HG02884 (cell line): ENCODE results near the gene PRR9.
"Not testable (repeated sequence)": the region's sequence is repeated elsewhere in the genome, so short reads cannot be mapped to it uniquely, and the experiment has no call there.

Experiments used
- ATAC-seq: cut with Tn5 transposase; IDR thresholded peaks from one replicate; pipeline ENCODE4 v1.9.1; 2021; ENCODE audit warnings: mild to moderate bottlenecking, moderate library complexity; ENCODE audit not compliant: unreplicated experiment

The PRR9 gene

GRCh38 chr1:153217212-153217611 lies at the start of gene PRR9:
PRR9 (plus strand) TSS chr1:153217584; CDS start chr1:153218145, 561 bp downstream.
- no peak for ATAC-seq

GRCh38 chr1:153168686-153169085 lies 48.7 kb upstream of the PRR9 start:
- ATAC-seq = no peak

- no peak for ATAC-seq
Measured at GRCh38 chr1:153174624-153175023, 42.8 kb upstream of the PRR9 start.

DNA sequence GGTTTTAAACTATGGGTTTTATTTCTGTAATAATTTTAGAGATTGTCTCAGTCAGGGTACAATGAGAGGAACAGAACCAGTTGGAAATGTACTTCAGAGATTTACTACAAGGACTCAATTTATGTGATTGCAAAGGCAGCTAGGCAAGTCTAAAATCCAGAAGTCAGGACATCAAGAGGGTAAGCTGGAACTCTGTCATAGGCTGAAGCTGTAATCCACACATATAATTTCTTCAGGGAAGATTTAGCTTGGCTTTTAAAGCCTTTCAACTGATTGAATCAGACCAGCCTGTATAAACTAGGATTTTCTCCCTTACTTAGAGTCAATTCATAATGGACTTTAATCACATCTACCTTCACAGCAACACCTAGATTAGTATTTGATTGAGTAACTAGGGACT lies 38.5 kb upstream of the PRR9 start:
- no peak for ATAC-seq

DNA sequence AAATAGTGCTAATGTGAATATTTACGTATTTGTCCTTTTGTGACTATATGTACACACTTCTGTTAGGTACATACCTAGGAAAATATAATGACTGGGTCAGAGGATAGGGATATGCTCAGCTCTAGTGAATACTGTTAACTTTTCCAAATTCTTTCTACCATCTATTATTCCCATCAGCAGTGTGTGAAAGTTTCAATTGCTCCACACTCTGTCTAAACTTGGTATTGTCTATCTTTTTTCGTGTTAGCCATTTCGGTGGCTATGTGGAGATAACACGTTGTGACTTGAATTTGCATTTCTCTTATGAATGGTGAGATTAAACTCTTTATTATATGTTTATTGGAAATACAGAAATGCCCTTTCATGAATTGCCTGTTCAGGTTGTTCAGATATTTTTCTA lies 36.8 kb upstream of the PRR9 start:
- ATAC-seq = no peak

GRCh38 chr1:153188301-153188700 lies 29.1 kb upstream of the PRR9 start:
- not testable (repeated sequence) for ATAC-seq

- ATAC-seq = no peak
Measured at GRCh38 chr1:153190373-153190772, 27.0 kb upstream of the PRR9 start.

- ATAC-seq = no peak
Measured at GRCh38 chr1:153192697-153193096, 24.7 kb upstream of the PRR9 start.

GRCh38 chr1:153194331-153195050 lies 22.9 kb upstream of the PRR9 start:
- no peak for ATAC-seq

- ATAC-seq = no peak
Measured at GRCh38 chr1:153195216-153195615, 22.2 kb upstream of the PRR9 start.

GRCh38 chr1:153202006-153202405 lies 15.4 kb upstream of the PRR9 start:
- ATAC-seq = no peak

DNA sequence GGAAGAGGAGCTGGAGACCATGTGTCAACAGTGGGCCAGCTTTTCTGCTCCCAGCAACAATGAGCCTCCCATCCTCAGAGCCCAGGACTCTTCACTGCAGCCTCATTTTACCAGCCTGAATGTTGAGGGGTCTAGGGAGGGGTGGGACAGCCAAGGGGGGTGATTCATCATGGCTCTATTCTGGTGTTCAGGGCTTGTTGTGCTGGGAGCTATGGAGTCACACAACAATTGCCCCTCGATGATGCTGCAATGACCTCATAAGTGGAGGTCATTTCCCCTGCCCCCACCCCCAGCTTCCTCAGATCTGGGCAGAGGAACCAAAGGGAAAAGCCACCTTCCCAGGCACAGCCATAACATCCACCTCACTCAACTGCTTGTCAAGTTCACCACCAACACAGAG lies 14.3 kb upstream of the PRR9 start, which contains the start of gene LELP1:
Gene LELP1 (plus strand): TSS at position 301 of the 400 bp plus-strand sequence. CDS start 1,278 bp downstream, outside the sequence.
- no peak for ATAC-seq

GRCh38 chr1:153206631-153207030 lies 10.8 kb upstream of the PRR9 start:
- no peak for ATAC-seq

GRCh38 chr1:153210206-153210605 lies 7.2 kb upstream of the PRR9 start:
- ATAC-seq = no peak

- no peak for ATAC-seq
Measured at GRCh38 chr1:153212201-153212600, 5.2 kb upstream of the PRR9 start.

DNA sequence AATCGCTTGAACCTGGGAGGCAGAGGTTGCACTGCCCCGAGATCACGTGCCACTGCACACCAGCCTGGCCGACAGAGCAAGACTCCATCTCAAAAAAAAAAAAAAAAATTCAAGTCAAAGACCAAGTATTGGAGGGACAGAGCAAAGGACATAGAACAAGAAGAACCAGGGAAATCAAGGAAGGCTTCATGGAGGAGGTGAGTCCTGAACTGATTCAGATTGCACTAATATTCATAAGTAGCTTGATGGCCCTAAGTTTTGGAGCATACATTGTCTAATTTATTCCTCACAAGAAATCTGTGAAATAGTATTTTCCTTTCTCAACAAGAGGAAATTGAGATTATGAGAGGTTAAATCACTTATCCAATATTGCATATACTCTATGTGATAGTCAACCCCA lies 3.9 kb upstream of the PRR9 start:
- ATAC-seq = no peak

- ATAC-seq = no peak
Measured at GRCh38 chr1:153217744-153218416, 496 bp downstream of the PRR9 start.

- no peak for ATAC-seq
Measured at GRCh38 chr1:153220606-153221303, 3.4 kb downstream of the PRR9 start.

DNA sequence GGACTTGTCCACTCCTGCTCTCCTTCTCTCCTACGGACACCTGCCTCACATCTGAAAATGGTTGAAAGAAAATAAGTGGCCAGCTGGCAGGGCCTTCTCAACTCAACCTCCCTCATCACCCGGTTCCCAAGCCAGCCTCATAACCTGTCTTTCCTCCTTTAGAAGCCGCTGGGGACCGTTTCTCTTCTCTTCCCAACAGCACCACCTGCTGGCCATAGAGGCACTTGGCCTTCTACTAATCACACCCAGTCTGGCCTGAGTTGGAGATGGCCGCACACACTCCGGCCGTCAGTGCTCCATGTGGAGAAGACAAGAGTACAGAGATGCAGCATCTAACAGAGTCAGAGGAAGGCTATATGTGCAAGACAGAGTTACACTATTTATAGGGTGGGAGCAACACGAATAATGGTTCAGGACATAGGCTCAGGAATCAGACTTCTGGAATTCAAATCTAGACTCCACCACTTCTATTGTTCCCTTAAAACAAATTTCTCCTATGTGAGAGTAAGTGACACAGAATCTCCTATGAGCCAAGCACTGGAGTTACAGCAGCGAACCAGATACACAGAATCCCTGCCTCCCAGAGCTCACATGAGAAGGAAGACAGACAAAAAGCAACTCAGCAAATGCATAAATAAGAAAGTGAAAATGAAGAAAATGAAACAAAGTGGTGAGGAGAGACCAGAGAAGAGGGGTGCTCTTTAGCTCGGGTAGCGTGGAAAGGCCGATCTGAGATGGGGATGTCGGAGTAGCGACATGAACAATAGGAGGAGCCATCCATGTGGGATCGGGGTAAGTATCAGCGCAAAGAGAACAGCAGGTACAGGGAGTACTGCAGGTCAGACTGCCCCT lies 5.9 kb downstream of the PRR9 start:
- ATAC-seq = peak; percentile 70

- no peak for ATAC-seq
Measured at GRCh38 chr1:153227810-153228209, 10.4 kb downstream of the PRR9 start.

DNA sequence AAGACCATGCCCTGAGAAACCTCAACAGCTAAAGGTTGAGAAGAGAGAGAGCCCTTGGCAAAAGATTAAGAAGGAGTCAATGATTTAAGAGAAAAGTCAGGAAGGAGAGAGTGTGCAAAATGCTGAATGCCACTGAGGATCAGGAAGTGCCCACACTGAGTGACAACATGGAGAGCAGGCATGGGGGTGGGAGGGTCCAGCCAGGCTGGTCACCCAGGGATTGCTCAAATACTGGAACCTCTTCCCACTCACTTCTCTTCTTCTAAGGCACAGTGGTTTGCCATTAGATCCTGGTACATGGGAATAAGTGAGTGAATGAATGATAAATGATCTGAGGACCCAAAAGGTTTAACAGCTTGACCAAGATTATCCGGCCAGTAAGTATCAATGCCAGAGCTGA lies 11.1 kb downstream of the PRR9 start:
- no peak for ATAC-seq
